Stimulated activated CD4-positive, alpha-beta T cell treated with anti-CD3 and anti-CD28 coated beads, Interleukin-1b, Interleukin-23, amount 100 ng/mL, for 1 hour (primary cell): ENCODE results near the gene LRRC23.

Source experiments
- DNase-seq, 2 donors: peaks; one replicate each; pipeline ENCODE4 v3.0.0-alpha.2; 2020; ENCODE audit warnings: low read depth in 2 of 2

The LRRC23 gene

GRCh38 chr12:6925540-6926279 is 21.1 kb downstream of the LRRC23 start:
- no peak for DNase-seq

- no peak for DNase-seq
Observed at GRCh38 chr12:6927379-6928021, 22.9 kb downstream of the LRRC23 start, which contains the start of gene ATN1. Gene ATN1 (plus strand): TSS chr12:6927959. CDS start chr12:6934002, 6,043 bp downstream.

GRCh38 chr12:6928022-6928702 is 23.5 kb downstream of the LRRC23 start:
- DNase-seq = no peak

GRCh38 chr12:6928703-6929407 is 24.2 kb downstream of the LRRC23 start:
- DNase-seq = no peak

- no peak for DNase-seq
Observed at GRCh38 chr12:6929466-6930452, 25.1 kb downstream of the LRRC23 start.

GRCh38 chr12:6932766-6933165 is 28.1 kb downstream of the LRRC23 start:
- no peak for DNase-seq

- DNase-seq = no peak
Observed at GRCh38 chr12:6934110-6934509, 29.5 kb downstream of the LRRC23 start.

GRCh38 chr12:6935371-6936193 is 31.0 kb downstream of the LRRC23 start:
- DNase-seq = no peak

- no peak for DNase-seq
Observed at GRCh38 chr12:6936194-6936635, 31.6 kb downstream of the LRRC23 start.

GRCh38 chr12:6936636-6937480 is 32.2 kb downstream of the LRRC23 start:
- DNase-seq = no peak

GRCh38 chr12:6937481-6938352 is 33.1 kb downstream of the LRRC23 start:
- DNase-seq = peak; percentile 77 to 86

- DNase-seq = no peak
Observed at GRCh38 chr12:6938353-6939190, 34.0 kb downstream of the LRRC23 start.

GRCh38 chr12:6939191-6939540 is 34.5 kb downstream of the LRRC23 start:
- DNase-seq = no peak

- no peak for DNase-seq
Observed at GRCh38 chr12:6941267-6941666, 36.6 kb downstream of the LRRC23 start.

GRCh38 chr12:6941782-6942181 is 37.2 kb downstream of the LRRC23 start:
- DNase-seq = no peak

- DNase-seq = no peak
Observed at GRCh38 chr12:6942331-6942665, 37.7 kb downstream of the LRRC23 start.

- no peak for DNase-seq
Observed at GRCh38 chr12:6943389-6943721, 38.7 kb downstream of the LRRC23 start.
